Stomach (tissue), 9 donors: ENCODE data around the gene PRKN. TPM values are rescaled to one million over a fixed set of nuclear protein-coding genes. Genes with fewer than 3 reads are reported as not detected.

ENCODE experiments used
- DNase-seq, 2 donors: peaks; one replicate each; pipeline versions ENCODE4 v3.0.0 to v3.0.0-alpha.2; 2013 to 2019
- H3K27ac ChIP-seq, 5 donors: fragments of 200-600 bp in 4 of 5; sonication (generic) in 4 of 5; one replicate each; pipeline ENCODE4 v1.5.1; 2013 to 2019; ENCODE audit warnings: mild to moderate bottlenecking in 1 of 5, moderate library complexity in 1 of 5
- H3K27me3 ChIP-seq, 3 donors: fragments of 200-600 bp; sonication (generic); one replicate each; pipeline ENCODE4 v1.5.1; 2017 to 2019; ENCODE audit warnings: mixed run types in 1 of 3
- H3K36me3 ChIP-seq, 4 donors: fragments of 200-600 bp; sonication (generic); 1 replicate in 3 of 4; 2 replicates in 1 of 4; pipeline ENCODE4 v1.5.1; 2016 to 2019
- H3K4me1 ChIP-seq, 4 donors: fragments of 200-600 bp; sonication (generic); one replicate each; pipeline ENCODE4 v1.5.1; 2016 to 2019
- H3K4me3 ChIP-seq, 4 donors: fragments of 200-600 bp; sonication (generic) in 3 of 4; one replicate each; pipeline ENCODE4 v1.5.1; 2016 to 2019; ENCODE audit warnings: mild to moderate bottlenecking in 1 of 4
- H3K9me3 ChIP-seq, 4 donors: fragments of 200-600 bp; sonication (generic); one replicate each; pipeline ENCODE4 v1.5.1; 2016 to 2019
- CTCF ChIP-seq, 7 experiments: fragments of 450-650 bp in 4 of 7; fragments of 200-600 bp in 3 of 7; sonication (generic) in 3 of 7; IDR thresholded peaks; one replicate each; pipeline ENCODE4 v1.5.1; 2016 to 2019; ENCODE audit warnings: antibody characterized with exemption in 7 of 7, control low read depth in 2 of 7, mild to moderate bottlenecking in 1 of 7
- EP300 ChIP-seq: sonication (generic); formaldehyde crosslinking; IDR thresholded peaks from one replicate; pipeline ENCODE4 v1.6.1; 2017; ENCODE audit warnings: antibody characterized with exemption
- POLR2A ChIP-seq, 4 donors: fragments of 450-650 bp; IDR thresholded peaks; one replicate each; pipeline ENCODE4 v1.6.1; 2016; ENCODE audit warnings: antibody characterized with exemption in 4 of 4, control low read depth in 2 of 4, mild to moderate bottlenecking in 1 of 4, moderate library complexity in 1 of 4
- POLR2AphosphoS5 ChIP-seq, 3 donors: sonication (generic); formaldehyde crosslinking; IDR thresholded peaks; one replicate each; pipeline ENCODE4 v1.6.1; 2016; ENCODE audit warnings: antibody characterized with exemption in 3 of 3
- WGBS, 5 donors: extraction: QIAGEN DNeasy Blood & Tissue Kit in 3 of 5; methylation state at CpG; one replicate each; pipeline versions ENCODE4 v1.1.5 to v1.1.7; 2013 to 2018; 5-methylcytosine and 5-hydroxymethylcytosine counted together
- intact Hi-C: fragments of 100-400 bp; cut with DNase I; formaldehyde crosslinking; loops from one replicate; pipeline ENCODE4 v1.15.1; 2023; ENCODE audit warnings: low total_unique reads
- polyA plus RNA-seq, 3 donors: library from polyadenylated mRNA; stranded (reverse); fragments of 200-250 nt; gene quantifications; one replicate each; pipeline ENCODE4 v1.2.3, GENCODE V29; 2013
- total RNA-seq, 5 donors: library from RNA; depleted of rRNA; stranded (reverse); fragments of >200 nt; gene quantifications; one replicate each; pipeline versions ENCODE4 v1.1.0 to v1.2.3, GENCODE V29; 2014 to 2016
- donor health status: healthy with polysubstance abuse.
- donor health status: Bipolar disorder and iron deficiency.
- donor health status: healthy.

PRKN gene
- total and polyA plus RNA-seq, 8 donors: 0.68 to 19.8 (median 9.5) TPM

- DNase-seq: no peak
- H3K4me1 ChIP-seq: peaks cover 0 to 4% (median 0%) of the 10 kb centered on the region in 4 donors
- 75 to 82% (median 79%) methylated on average over 3 of the region's 3 CpGs for WGBS, 5 donors
- TF ChIP-seq POLR2AphosphoS5 (IDR thresholded peaks at IDR 0.05): no peak
- TF ChIP-seq CTCF (IDR thresholded peaks at IDR 0.05): no peak
- TF ChIP-seq POLR2A (IDR thresholded peaks at IDR 0.05): no peak
- no peak for TF ChIP-seq EP300
- H3K36me3 ChIP-seq: no peaks in the 10 kb centered on the region
- no peak overlapping the region for H3K4me3 ChIP-seq
- H3K27ac ChIP-seq: no peak overlapping the region
- no peaks in the 10 kb centered on the region for H3K27me3 ChIP-seq
- H3K9me3 ChIP-seq: no peaks in the 10 kb centered on the region
- intact Hi-C loops: no loop called here
These were observed 619.5 kb downstream of the PRKN start for GRCh38 chr6:162108041-162108440.

- DNase-seq: no peak
- intact Hi-C loops: no loop called here
- H3K36me3 ChIP-seq: no peaks in the 10 kb centered on the region
- no peaks in the 10 kb centered on the region for H3K4me1 ChIP-seq
- no peak for TF ChIP-seq POLR2A (IDR thresholded peaks at IDR 0.05)
- no peak for TF ChIP-seq POLR2AphosphoS5 (IDR thresholded peaks at IDR 0.05)
- no peak for TF ChIP-seq EP300
- TF ChIP-seq CTCF (IDR thresholded peaks at IDR 0.05): no peak
- no peaks in the 10 kb centered on the region for H3K9me3 ChIP-seq
- H3K27ac ChIP-seq: no peak overlapping the region
- H3K27me3 ChIP-seq: no peaks in the 10 kb centered on the region
- 80 to 89% (median 86%) methylated on average over 5 of the region's 5 CpGs for WGBS, 5 donors
- no peak overlapping the region for H3K4me3 ChIP-seq
These were observed 627.5 kb downstream of the PRKN start for GRCh38 chr6:162100096-162100495.

GRCh38 chr6:162099685-162100084 is 627.9 kb downstream of the PRKN start:
- Histone ChIP-seq H3K9me3 (no peaks in the 10 kb centered on the region), H3K36me3 (no peaks in the 10 kb centered on the region), H3K4me1 (no peaks in the 10 kb centered on the region), H3K27me3 (no peaks in the 10 kb centered on the region), H3K4me3 (no peak overlapping the region), H3K27ac (no peak overlapping the region)
- TF ChIP-seq POLR2AphosphoS5 (IDR thresholded peaks at IDR 0.05) (no peak), EP300 (no peak), POLR2A (IDR thresholded peaks at IDR 0.05) (no peak), CTCF (IDR thresholded peaks at IDR 0.05) (no peak)
- peak in 1 of 2 donors; percentile 10 for DNase-seq
- WGBS, 5 donors: 77 to 84% (median 80%) methylated on average over 5 of the region's 5 CpGs
- intact Hi-C loops: no loop called here

GRCh38 chr6:162092816-162093502 is 634.6 kb downstream of the PRKN start:
- Histone ChIP-seq H3K4me1 (no peaks in the 10 kb centered on the region), H3K27ac (no peak overlapping the region), H3K36me3 (no peaks in the 10 kb centered on the region), H3K9me3 (no peaks in the 10 kb centered on the region), H3K27me3 (no peaks in the 10 kb centered on the region), H3K4me3 (no peak overlapping the region)
- 54 to 69% (median 61%) methylated on average over 11 of the region's 11 CpGs for WGBS, 5 donors
- DNase-seq: no peak
- TF ChIP-seq EP300 (no peak), POLR2AphosphoS5 (IDR thresholded peaks at IDR 0.05) (peak in 1 of 3 donors; percentile 54)
- intact Hi-C loops: no loop called here

- Histone ChIP-seq H3K4me3 (no peak overlapping the region), H3K36me3 (no peaks in the 10 kb centered on the region), H3K27me3 (no peaks in the 10 kb centered on the region), H3K27ac (no peak overlapping the region), H3K9me3 (no peaks in the 10 kb centered on the region), H3K4me1 (no peaks in the 10 kb centered on the region)
- TF ChIP-seq POLR2AphosphoS5 (IDR thresholded peaks at IDR 0.05) (no peak), EP300 (no peak), CTCF (IDR thresholded peaks at IDR 0.05) (no peak), POLR2A (IDR thresholded peaks at IDR 0.05) (no peak)
- intact Hi-C loops: no loop called here
- no peak for DNase-seq
- WGBS, 5 donors: 40 to 67% (median 64%) methylated on average over 2 of the region's 2 CpGs
These were observed 636.8 kb downstream of the PRKN start for GRCh38 chr6:162090734-162091133.
